Ovary (tissue), 3 donors: ENCODE results near the gene UNC5C.

Experiments used
- CTCF ChIP-seq, 3 donors: fragments of 450-650 bp in 2 of 3; fragments of 200-600 bp in 1 of 3; IDR thresholded peaks; one replicate each; pipeline versions ENCODE4 v1.5.1 to v1.8.0; 2016 to 2022; ENCODE audit warnings: antibody characterized with exemption in 3 of 3, mild to moderate bottlenecking in 1 of 3
- POLR2A ChIP-seq: fragments of 450-650 bp; IDR thresholded peaks from one replicate; pipeline ENCODE4 v1.6.1; 2017; ENCODE audit warnings: antibody characterized with exemption, mild to moderate bottlenecking, moderate library complexity
- donor health status: DM: no; HTN: no; CAD: no.

GRCh38 chr4:95429416-95429815 lies 119.4 kb downstream of the UNC5C start:
- no peak for TF ChIP-seq POLR2A
- no peak for TF ChIP-seq CTCF (IDR thresholded peaks at IDR 0.05)
